ENCODE data around the gene ZBTB45. TPM values are rescaled to one million over a fixed set of nuclear protein-coding genes. Genes with fewer than 3 reads are reported as not detected.

The ZBTB45 gene
- total and polyA plus RNA-seq, 10 of the 15 experiments (the other 5 are each of a cell fraction or from before 2014, with no cell fraction given) = 0.29 to 17.2 (median 4.2) TPM

- Histone ChIP-seq H3K27me3 (replicated peaks in 1 of 2; ENCODE audit: control insufficient read depth in 2 of 2, insufficient read depth in 2 of 2, low read length in 1 of 2) (no peaks in the 10 kb centered on the region), H3K4me2 (ENCODE audit: control insufficient read depth, insufficient read depth) (no peak overlapping the region), H3K4me3 (no peak overlapping the region), H3K27ac (ENCODE audit: control insufficient read depth, insufficient read depth) (no peak overlapping the region), H4K20me1 (ENCODE audit: control insufficient read depth, insufficient read depth) (no peaks in the 10 kb centered on the region; the same call in none of the 2 replicates), H2AFZ (ENCODE audit: control insufficient read depth, low read depth, low read length) (no peak overlapping the region), H3K4me1 (ENCODE audit: control insufficient read depth, insufficient read depth, low read length) (peaks cover 28% of the 10 kb centered on the region), H3K36me3 (ENCODE audit: control insufficient read depth in 2 of 2, insufficient read depth in 2 of 2, low read length in 1 of 2) (peaks cover 26 to 48% of the 10 kb centered on the region in 2 experiments; a peak in 3 of 4 replicates), H3K9me3 (replicated peaks; ENCODE audit: control insufficient read depth, insufficient read depth, low read length) (no peaks in the 10 kb centered on the region), H3K79me2 (ENCODE audit: control insufficient read depth, insufficient read depth, low read length) (peaks cover 43% of the 10 kb centered on the region), H3K9ac (ENCODE audit: control insufficient read depth, insufficient read depth, low read length) (no peak overlapping the region)
- DNase-seq (ENCODE audit: low read depth, low spot score) (no peak), ATAC-seq (no peak), FAIRE-seq (no peak)
- ChIA-PET CTCF (interaction anchor here (3.9 kb wide), 1 partner anchor 32 kb away, joined by 37 read pairs; the partner anchor contains the start of gene ZBTB45), POLR2A (interaction anchor here (0.6 to 0.8 kb wide), 2 partner anchors 22 to 31 kb away, joined by 4 to 6 read pairs; no protein-coding TSS in a partner anchor), RAD21 (ENCODE audit: unreplicated experiment) (no interaction called here), SMC1A (ENCODE audit: uncharacterized antibody, unreplicated experiment) (interaction anchor here (1.0 kb wide), 1 partner anchor 9 kb away, joined by 3 read pairs; the partner anchor contains the start of gene TRIM28)
- in situ Hi-C loops (cut with MboI) (no loop called here), intact Hi-C loops (cut with micrococcal nuclease; ENCODE audit: unreplicated experiment) (no loop called here)
- WGBS (ENCODE audit: insufficient coverage, insufficient replicate concordance, low lambda C conversion rate, missing lambda C conversion rate) = 50% methylated on average over 2 of the region's 2 CpGs
- no TSS peak for BruUV-seq (replicated peaks)
- TF ChIP-seq PBX3 (IDR thresholded peaks at IDR 0.05; ENCODE audit: insufficient replicate concordance, low read depth, low read length) (no peak), NR2F1 (conservative IDR thresholded peaks at IDR 0.05) (no peak), FOXM1 (IDR thresholded peaks at IDR 0.05; ENCODE audit: low read depth, low read length) (no peak), IRF4 (IDR thresholded peaks at IDR 0.05; ENCODE audit: low read depth, low read length) (no peak), KAT2A (conservative IDR thresholded peaks at IDR 0.05; ENCODE audit: control insufficient read depth, low read depth, low read length) (no peak), YBX1 (IDR thresholded peaks at IDR 0.05) (no peak), CREB1 (IDR thresholded peaks at IDR 0.05; ENCODE audit: low read depth) (no peak), RELA (IDR thresholded peaks at IDR 0.05; ENCODE audit: borderline replicate concordance, partially characterized antibody) (no peak), CUX1 (IDR thresholded peaks at IDR 0.05; ENCODE audit: insufficient replicate concordance, low read depth, low read length) (no peak), ZNF274 (IDR thresholded peaks at IDR 0.05; ENCODE audit: insufficient read depth, insufficient read length) (no peak), SMC3 (IDR thresholded peaks at IDR 0.05; ENCODE audit: borderline replicate concordance, low read length) (no peak), IRF5 (IDR thresholded peaks at IDR 0.05; ENCODE audit: borderline replicate concordance) (no peak), PRDM15 (CRISPR knock-in tag; IDR thresholded peaks at IDR 0.05) (no peak), RUNX3 (IDR thresholded peaks at IDR 0.05; ENCODE audit: low read length) (no peak)
Observed at GRCh38 chr19:58552655-58553054, 33.0 kb upstream of the ZBTB45 start.

Data from GM12878 (cell line).